Hematopoietic multipotent progenitor cell treated with erythropoietin and hydrocortisone succinate and interleukin-3 and kit ligand, for 4 days (in vitro differentiated cells): ENCODE data around the gene FNDC4.
A peak's percentile ranks its signal among the peaks of the same experiment; 100 is the strongest.

Experiments used
- DNase-seq: peaks from one replicate; pipeline ENCODE4 v3.0.0-alpha.2; 2015

The FNDC4 gene

DNA sequence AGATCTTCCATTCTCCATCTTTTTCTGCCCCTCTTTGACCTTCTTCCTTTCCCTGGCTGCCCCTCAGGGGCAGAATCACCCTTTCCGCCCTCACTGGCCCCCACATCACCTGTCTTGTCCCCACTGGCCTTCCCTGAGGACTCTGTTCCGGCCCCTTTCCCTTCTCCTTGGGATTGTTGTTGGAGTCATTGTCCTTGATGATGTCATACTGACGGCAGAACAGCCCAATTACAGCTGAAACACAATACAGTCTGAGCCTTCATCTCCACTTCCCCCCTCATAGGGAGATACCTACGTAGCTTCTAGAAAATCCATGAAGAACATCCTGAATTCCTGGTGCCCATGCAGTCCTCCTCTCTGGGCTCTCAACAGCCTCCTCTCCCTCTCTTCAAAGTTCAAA, 2.4 kb downstream of the FNDC4 start:
- DNase-seq, result no peak

DNA sequence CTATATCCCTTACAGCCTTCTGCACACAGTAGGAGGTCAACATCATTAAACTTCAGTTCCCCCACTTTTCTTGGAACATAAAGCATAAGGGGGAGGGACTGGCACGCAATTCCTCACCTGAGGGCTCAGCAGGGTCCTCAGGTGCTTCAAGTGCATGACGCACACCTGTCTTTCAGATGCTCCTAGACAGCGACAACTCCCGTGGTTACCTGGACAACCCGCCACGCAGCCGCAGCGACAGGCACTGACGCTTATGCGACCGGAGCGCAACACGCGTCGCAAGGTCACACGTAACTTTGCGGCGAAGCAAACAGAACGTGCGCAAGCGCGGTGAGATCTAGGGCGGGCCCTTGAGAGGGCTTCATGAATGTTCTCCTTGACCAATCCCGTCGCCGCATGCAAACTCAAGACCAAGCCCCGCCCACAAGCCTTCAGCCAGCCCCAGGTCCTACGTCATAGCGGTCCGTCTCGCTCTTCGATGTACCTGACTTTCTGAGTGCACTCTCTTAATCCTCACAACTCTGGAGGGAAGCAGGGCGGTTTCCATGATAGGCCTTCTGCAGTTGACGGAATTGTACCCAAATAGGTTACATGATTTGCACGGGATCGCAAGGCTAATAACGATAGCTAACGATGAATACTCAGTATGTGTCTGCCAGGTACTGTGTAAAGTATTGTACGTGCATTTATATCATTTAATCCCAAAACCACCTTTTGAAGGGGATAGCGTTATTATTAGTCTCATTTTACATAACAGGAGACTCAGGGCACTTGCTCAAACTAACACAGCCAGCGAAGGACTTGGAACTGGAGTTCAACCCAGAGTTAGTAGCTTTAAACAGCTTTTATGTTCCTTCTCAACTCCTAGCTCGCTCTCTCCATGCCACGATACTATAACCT, 5.3 kb downstream of the FNDC4 start, which contains the start of gene IFT172:
Gene IFT172, minus strand, starts transcription at position 246 of the 900 bp plus-strand sequence. Its CDS starts 90 bp downstream, at position 156.
- DNase-seq, result peak; percentile 100

DNA sequence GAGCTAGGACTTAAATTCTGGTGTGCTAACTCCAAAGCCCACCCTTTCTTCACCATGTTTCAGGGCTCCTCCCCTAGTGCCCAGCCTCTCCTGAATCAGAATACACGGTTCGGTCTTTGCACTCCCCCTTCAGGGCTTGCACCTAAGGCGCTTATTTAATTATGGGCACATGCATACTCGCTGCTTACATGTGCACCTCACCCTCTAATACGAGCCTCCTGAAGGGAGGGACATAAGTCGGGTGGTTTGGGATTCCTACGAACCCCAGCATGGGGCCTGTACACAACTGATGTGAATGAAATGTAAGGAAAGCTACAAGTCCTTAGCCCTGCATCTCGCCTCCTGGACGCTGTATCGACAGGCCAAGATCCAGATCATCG, 5.9 kb downstream of the FNDC4 start:
- peak; percentile 71 for DNase-seq

DNA sequence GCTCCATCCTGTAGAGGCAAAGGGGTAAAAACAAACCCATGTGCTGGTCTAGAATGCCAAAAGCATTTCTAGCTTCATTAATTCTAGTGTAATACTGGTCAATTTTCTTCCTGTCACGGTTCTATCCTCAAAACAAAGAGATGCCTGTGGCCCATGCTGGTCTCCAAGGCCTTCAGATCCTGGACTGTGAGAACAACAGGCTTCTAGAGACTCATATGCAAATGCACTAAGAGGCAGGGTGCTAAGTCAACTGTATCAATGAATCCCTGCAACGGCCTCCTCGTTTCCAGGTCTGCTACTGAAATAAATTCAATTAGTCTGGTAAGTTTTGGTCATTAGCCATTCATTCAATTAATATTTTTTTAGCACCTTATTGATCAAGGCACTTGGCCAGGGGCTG, 9.5 kb downstream of the FNDC4 start:
- no peak for DNase-seq

DNA sequence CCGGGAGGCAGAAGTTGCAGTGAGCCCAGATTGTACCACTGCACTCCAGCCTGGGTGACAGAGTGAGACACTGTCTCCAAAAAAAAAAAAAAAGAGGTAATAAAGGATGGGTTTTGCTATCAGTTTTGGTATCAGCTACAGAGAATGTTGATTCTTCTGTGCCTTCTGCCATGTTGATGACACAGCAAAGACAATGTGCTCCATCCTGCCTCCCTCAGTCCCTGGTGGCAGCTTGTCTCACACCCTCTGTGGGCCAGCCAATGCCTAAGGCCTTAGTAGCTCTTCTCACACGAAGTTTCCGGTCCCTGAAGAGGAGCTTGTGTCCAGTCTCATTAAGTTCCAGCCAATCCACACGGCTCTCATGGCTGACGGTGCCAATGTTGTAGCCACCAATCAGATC, 23.0 kb downstream of the FNDC4 start:
- no peak for DNase-seq

- no peak for DNase-seq
Measured at GRCh38 chr2:27464443-27464842, 30.6 kb downstream of the FNDC4 start.

- peak; percentile 91 for DNase-seq
Measured at GRCh38 chr2:27461118-27461517, 33.9 kb downstream of the FNDC4 start.

DNA sequence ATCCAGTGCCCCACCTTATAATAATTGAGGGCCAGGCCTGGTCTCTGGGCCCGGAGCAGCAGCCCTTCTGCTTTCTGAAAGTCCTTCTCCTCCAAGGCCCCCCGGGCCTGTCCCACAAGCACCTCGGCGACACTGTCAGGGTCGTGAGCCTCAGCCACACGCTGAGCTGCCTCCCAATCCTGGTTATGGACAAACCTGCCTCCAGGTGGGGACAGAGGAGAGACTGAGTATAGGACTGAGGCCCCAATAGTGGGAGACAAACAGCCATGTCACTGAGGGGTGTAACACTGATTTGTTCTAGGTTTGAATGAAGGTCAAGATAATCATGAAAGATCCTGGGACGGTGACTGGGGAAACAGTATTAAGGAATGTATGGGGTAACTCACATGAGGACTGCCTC, 41.0 kb downstream of the FNDC4 start:
- DNase-seq, result no peak

GRCh38 chr2:27451095-27451494, 43.9 kb downstream of the FNDC4 start:
- DNase-seq, result no peak

- DNase-seq, result no peak
Measured at GRCh38 chr2:27448381-27448780, 46.6 kb downstream of the FNDC4 start.

- no peak for DNase-seq
Measured at GRCh38 chr2:27446057-27446456, 48.9 kb downstream of the FNDC4 start.

DNA sequence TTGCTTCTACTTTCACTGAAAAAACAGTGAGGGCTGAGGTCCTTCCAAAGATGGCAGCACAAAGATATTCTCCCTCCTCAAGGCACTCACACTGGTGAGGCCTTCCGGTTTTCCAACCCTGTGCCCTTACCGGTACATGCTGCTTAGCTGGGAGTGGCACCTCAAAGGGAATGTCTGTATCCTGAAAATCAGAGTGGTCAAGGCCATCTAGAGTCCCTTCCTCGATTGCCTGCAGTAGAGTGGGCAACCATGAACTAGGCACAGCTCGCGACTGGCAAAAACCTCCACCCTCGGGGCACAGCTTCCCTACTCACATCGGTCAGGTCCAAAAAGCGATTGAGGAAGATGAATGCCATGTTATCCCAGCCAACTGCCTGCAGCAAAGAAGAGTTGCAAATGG, 49.4 kb downstream of the FNDC4 start:
- DNase-seq, result no peak

- no peak for DNase-seq
Measured at GRCh38 chr2:27445155-27445554, 49.8 kb downstream of the FNDC4 start.

DNA sequence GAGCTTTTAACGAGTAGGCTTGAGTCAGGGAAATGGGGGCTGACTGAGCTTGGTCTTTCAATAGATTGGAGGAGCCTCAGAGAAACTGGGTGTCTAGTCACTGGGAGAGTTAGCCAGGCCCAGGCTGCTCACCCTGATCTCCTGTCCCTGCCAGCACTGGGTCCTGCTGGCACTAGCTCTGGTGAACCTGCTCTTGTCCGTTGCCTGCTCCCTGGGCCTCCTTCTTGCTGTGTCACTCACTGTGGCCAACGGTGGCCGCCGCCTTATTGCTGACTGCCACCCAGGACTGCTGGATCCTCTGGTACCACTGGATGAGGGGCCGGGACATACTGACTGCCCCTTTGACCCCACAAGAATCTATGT, 52.1 kb downstream of the FNDC4 start:
- peak; percentile 24 for DNase-seq

DNA sequence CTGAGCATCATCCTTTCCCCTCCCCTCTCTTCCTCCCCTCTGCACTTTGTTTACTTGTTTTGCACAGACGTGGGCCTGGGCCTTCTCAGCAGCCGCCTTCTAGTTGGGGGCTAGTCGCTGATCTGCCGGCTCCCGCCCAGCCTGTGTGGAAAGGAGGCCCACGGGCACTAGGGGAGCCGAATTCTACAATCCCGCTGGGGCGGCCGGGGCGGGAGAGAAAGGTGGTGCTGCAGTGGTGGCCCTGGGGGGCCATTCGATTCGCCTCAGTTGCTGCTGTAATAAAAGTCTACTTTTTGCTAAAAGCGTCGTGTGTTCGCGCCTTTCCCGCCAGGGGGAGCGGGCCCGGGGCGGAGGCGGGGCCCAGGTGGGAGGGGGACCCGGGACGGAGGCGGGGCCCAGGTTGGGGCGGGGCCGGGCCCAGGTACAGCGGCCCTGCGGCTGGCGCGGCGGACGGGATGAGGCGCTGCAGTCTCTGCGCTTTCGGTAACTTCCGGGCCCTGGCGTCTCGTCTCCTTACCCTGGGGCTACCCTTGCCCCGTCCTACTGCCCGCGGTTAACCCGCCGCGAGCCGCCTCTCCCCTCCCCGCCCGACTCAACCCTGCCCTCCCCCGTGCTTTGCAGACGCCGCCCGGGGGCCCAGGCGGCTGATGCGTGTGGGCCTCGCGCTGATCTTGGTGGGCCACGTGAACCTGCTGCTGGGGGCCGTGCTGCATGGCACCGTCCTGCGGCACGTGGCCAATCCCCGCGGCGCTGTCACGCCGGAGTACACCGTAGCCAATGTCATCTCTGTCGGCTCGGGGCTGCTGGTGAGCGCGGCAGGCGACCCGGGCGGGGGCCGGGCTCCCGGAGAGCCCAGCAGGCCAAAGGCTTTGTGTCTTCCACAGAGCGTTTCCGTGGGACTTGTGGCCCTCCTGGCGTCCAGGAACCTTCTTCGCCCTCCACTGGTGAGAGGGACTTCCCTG, 52.8 kb downstream of the FNDC4 start, which contains the start of gene KRTCAP3:
Gene KRTCAP3, plus strand, starts transcription at position 424 of the 962 bp plus-strand sequence. Its CDS starts 32 bp downstream, at position 456.
- DNase-seq, result peak; percentile 57
